Colonic mucosa (tissue), 4 donors: ENCODE measurements around the gene IFIT5. TPM values are rescaled to one million over a fixed set of nuclear protein-coding genes. Genes with fewer than 3 reads are reported as not detected.
"Not testable (repeated sequence)": the region's sequence is repeated elsewhere in the genome, so short reads cannot be mapped to it uniquely, and the experiment has no call there.

Experiments
- DNase-seq: peaks from one replicate; pipeline ENCODE4 v3.0.0-alpha.2; 2020
- H3K27ac ChIP-seq: fragments of 200-600 bp; one replicate; pipeline ENCODE4 v1.8.0; 2021
- H3K27me3 ChIP-seq: fragments of 200-600 bp; one replicate; pipeline ENCODE4 v1.8.0; 2021
- H3K36me3 ChIP-seq: fragments of 200-600 bp; one replicate; pipeline ENCODE4 v1.8.0; 2021
- H3K4me1 ChIP-seq: fragments of 200-600 bp; one replicate; pipeline ENCODE4 v1.8.0; 2021; ENCODE audit warnings: mild to moderate bottlenecking
- H3K4me3 ChIP-seq: fragments of 200-600 bp; one replicate; pipeline ENCODE4 v1.8.0; 2021
- H3K9ac ChIP-seq, 2 donors: one replicate each; pipeline ENCODE4 v1.7.0; 2013; ENCODE audit warnings: control low read depth in 2 of 2, low read depth in 2 of 2, low read length in 2 of 2
- H3K9me3 ChIP-seq: fragments of 200-600 bp; one replicate; pipeline ENCODE4 v1.8.0; 2021
- CTCF ChIP-seq: fragments of 200-600 bp; IDR thresholded peaks from one replicate; pipeline ENCODE4 v1.8.0; 2022; ENCODE audit warnings: antibody characterized with exemption, mild to moderate bottlenecking
- intact Hi-C: fragments of 100-400 bp; cut with DNase I; formaldehyde crosslinking; loops from one replicate; pipeline ENCODE4 v1.14.1; 2022
- total RNA-seq, 2 donors: library from RNA; stranded (reverse); fragmentation: NEBNext Ultra II Directional in 1 of 2; extraction: Animal tissue kit (Norgen Biotek cat#: 25700) in 1 of 2; gene quantifications; one replicate each; pipeline ENCODE4 v1.2.1, GENCODE V29; 2021
- donor health status: healthy.
- donor health status: DM: no; HTN: no; CAD: no.
- donor health status: DM: no; HTN: no; CAD: no.

The IFIT5 gene
- total RNA-seq, 2 donors from 2014 or later = 6.1 to 7.5 TPM

- Histone ChIP-seq H3K9ac (no peak overlapping the region), H3K36me3 (no peaks in the 10 kb centered on the region), H3K4me1 (no peaks in the 10 kb centered on the region), H3K4me3 (no peak overlapping the region), H3K27me3 (no peaks in the 10 kb centered on the region), H3K9me3 (no peaks in the 10 kb centered on the region), H3K27ac (no peak overlapping the region)
- intact Hi-C loops = no loop called here
- TF ChIP-seq CTCF = no peak
- DNase-seq = no peak
Observed at GRCh38 chr10:89399956-89400355, 14.4 kb upstream of the IFIT5 start.

- no peak for DNase-seq
- Histone ChIP-seq H3K9me3 (no peaks in the 10 kb centered on the region), H3K4me3 (no peak overlapping the region), H3K36me3 (no peaks in the 10 kb centered on the region), H3K4me1 (no peaks in the 10 kb centered on the region), H3K27me3 (no peaks in the 10 kb centered on the region), H3K27ac (no peak overlapping the region), H3K9ac (no peak overlapping the region)
- no peak for TF ChIP-seq CTCF
- intact Hi-C loops = no loop called here
Observed at GRCh38 chr10:89403043-89403442, 11.3 kb upstream of the IFIT5 start.

- no peak overlapping the region for H3K27ac ChIP-seq
- no peaks in the 10 kb centered on the region for H3K27me3 ChIP-seq
- H3K4me1 ChIP-seq = no peaks in the 10 kb centered on the region
- no peak overlapping the region for H3K4me3 ChIP-seq
- DNase-seq = no peak
- intact Hi-C loops = no loop called here
- H3K36me3 ChIP-seq = no peaks in the 10 kb centered on the region
- H3K9ac ChIP-seq = no peak overlapping the region
- H3K9me3 ChIP-seq = no peaks in the 10 kb centered on the region
- TF ChIP-seq CTCF = no peak
Observed at GRCh38 chr10:89404104-89405047, 10.0 kb upstream of the IFIT5 start.

- H3K9me3 ChIP-seq, H3K4me1 ChIP-seq, DNase-seq, intact Hi-C loops, H3K36me3 ChIP-seq, H3K27ac ChIP-seq, H3K4me3 ChIP-seq, H3K27me3 ChIP-seq, H3K9ac ChIP-seq: not testable (repeated sequence)
Observed at GRCh38 chr10:89406178-89406577, 8.2 kb upstream of the IFIT5 start.

- H3K9me3 ChIP-seq, H3K9ac ChIP-seq, DNase-seq, H3K4me3 ChIP-seq, intact Hi-C loops, H3K36me3 ChIP-seq, H3K4me1 ChIP-seq, H3K27ac ChIP-seq, H3K27me3 ChIP-seq: not testable (repeated sequence)
Observed at GRCh38 chr10:89407792-89408191, 6.6 kb upstream of the IFIT5 start.

- H3K4me1 ChIP-seq, H3K4me3 ChIP-seq, H3K9ac ChIP-seq, H3K9me3 ChIP-seq, H3K36me3 ChIP-seq, H3K27me3 ChIP-seq, DNase-seq, intact Hi-C loops, H3K27ac ChIP-seq: not testable (repeated sequence)
Observed at GRCh38 chr10:89409282-89409681, 5.1 kb upstream of the IFIT5 start.

GRCh38 chr10:89410551-89410950 lies 3.8 kb upstream of the IFIT5 start:
- H3K27me3 ChIP-seq, intact Hi-C loops, H3K4me1 ChIP-seq, H3K9me3 ChIP-seq, H3K36me3 ChIP-seq, H3K27ac ChIP-seq, H3K9ac ChIP-seq, H3K4me3 ChIP-seq, DNase-seq: not testable (repeated sequence)

- intact Hi-C loops, H3K27ac ChIP-seq, H3K9me3 ChIP-seq, DNase-seq, H3K4me1 ChIP-seq, H3K4me3 ChIP-seq, H3K36me3 ChIP-seq, H3K9ac ChIP-seq, H3K27me3 ChIP-seq: not testable (repeated sequence)
Observed at GRCh38 chr10:89411135-89411534, 3.2 kb upstream of the IFIT5 start.

GRCh38 chr10:89412276-89412675 lies 2.1 kb upstream of the IFIT5 start:
- intact Hi-C loops, H3K9ac ChIP-seq: not testable (repeated sequence)

More at GRCh38 chr10:89412276-89412675, 2.1 kb upstream of the IFIT5 start:
- not testable (repeated sequence) for H3K36me3 ChIP-seq, H3K4me3 ChIP-seq, H3K27ac ChIP-seq, H3K4me1 ChIP-seq, H3K9me3 ChIP-seq, H3K27me3 ChIP-seq, DNase-seq
